GM18861 (cell line): Measurements from ENCODE around the gene AADAC.
"Not testable (repeated sequence)": the region's sequence is repeated elsewhere in the genome, so short reads cannot be mapped to it uniquely, and the experiment has no call there.

Experiments
- ATAC-seq: cut with Tn5 transposase; IDR thresholded peaks from one replicate; pipeline ENCODE4 v1.9.1; 2021; ENCODE audit not compliant: unreplicated experiment

Gene AADAC

GRCh38 chr3:151852074-151852811 is 38.3 kb downstream of the AADAC start:
- no peak for ATAC-seq

DNA sequence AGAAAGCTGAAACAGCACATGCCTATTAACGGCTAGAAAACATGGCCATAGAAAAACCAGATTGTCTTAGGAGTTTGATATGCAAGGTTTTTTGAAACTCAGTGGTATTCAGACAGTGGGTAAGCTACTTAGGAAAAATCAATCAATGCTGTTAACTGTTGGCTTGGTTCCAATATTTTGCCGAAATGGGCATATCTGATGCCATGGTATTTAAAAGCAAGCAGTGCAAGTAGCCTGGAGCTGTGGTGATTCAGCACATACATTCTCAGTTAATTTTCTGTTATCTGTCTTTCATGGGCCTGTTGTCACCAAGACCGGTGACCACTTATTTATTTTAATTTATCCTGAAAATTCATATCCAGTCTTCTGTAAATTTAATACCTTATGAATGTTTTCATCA is 42.2 kb downstream of the AADAC start:
- ATAC-seq, result no peak

DNA sequence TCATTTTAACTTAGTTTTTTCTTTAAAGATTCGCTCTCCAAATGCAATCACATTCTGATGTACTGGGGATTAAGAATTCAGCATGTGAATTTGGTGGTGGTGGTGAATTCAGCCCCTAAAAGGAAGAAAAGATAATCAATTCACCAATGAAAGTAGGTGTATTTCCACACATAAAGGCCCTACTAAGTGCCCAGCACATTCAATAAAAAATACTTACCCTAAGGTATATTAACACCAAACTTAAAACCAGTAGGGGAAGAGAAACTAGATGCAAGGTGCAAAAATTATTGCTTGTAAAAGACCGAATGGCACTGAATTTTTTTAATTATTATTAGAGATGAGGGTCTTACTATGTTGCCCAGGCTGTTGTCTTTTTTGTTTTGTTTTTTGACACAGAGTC is 42.7 kb downstream of the AADAC start:
- ATAC-seq, result no peak

GRCh38 chr3:151859233-151859673 is 45.3 kb downstream of the AADAC start:
- no peak for ATAC-seq

DNA sequence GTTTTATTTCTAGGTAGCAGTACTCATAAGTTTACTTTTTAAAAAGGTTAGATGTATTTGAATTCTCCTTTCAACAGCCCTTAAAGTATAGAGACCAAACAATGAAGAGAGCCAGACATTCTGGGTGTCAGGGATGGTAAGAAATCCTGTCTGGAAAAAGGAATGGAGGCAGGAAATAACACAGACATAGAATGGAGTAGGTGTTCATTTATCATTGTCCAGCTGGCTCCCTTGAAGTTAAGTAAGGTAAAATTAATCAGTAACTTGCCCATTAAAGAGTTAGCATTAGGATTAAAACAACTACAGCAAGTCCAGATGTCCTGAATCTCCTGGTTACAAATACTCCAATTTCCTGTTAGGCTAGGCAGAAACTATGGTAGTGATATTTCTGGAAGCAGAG is 46.0 kb downstream of the AADAC start:
- no peak for ATAC-seq

DNA sequence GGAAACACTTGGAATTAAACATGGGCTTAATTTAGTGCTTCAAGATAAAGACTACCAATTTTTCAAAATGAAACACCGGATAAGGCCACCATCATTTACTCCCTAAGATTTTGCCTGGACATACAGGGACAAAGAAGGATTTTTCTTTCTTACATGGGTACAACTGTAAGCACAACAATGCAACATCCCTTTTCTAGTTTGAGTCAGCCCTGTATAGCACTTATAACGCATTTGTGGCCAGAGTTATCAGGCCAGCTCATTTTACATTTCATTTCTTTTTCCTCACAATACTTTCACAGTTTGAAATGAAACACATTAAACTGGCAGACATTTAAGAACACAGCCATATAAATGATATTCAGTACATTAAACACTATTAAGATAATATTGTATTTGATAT is 49.7 kb downstream of the AADAC start:
- ATAC-seq, result no peak

- no peak for ATAC-seq
These were observed 50.6 kb downstream of the AADAC start for GRCh38 chr3:151864423-151865101.

- ATAC-seq, result no peak
These were observed 52.9 kb downstream of the AADAC start for GRCh38 chr3:151866711-151867410.

DNA sequence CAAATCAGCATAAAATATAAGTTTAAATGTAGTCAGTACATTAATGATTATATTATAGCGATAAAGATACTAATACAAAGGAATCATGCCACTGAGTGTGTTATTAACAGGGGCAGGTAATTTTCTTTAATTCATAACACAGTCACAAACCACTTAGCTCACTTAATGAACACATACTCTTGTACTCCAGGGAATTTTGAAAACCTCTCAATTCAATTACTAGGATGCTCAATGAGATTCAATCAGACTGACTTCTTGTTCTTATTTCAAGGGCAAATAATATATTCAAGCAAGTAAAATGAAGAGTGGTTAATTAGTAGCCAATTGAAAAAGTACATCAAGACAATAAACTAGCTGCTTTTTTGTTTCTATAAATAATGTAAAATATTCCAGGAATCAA is 53.8 kb downstream of the AADAC start:
- ATAC-seq, result no peak

- ATAC-seq, result no peak
These were observed 55.3 kb downstream of the AADAC start for GRCh38 chr3:151869181-151869580.

DNA sequence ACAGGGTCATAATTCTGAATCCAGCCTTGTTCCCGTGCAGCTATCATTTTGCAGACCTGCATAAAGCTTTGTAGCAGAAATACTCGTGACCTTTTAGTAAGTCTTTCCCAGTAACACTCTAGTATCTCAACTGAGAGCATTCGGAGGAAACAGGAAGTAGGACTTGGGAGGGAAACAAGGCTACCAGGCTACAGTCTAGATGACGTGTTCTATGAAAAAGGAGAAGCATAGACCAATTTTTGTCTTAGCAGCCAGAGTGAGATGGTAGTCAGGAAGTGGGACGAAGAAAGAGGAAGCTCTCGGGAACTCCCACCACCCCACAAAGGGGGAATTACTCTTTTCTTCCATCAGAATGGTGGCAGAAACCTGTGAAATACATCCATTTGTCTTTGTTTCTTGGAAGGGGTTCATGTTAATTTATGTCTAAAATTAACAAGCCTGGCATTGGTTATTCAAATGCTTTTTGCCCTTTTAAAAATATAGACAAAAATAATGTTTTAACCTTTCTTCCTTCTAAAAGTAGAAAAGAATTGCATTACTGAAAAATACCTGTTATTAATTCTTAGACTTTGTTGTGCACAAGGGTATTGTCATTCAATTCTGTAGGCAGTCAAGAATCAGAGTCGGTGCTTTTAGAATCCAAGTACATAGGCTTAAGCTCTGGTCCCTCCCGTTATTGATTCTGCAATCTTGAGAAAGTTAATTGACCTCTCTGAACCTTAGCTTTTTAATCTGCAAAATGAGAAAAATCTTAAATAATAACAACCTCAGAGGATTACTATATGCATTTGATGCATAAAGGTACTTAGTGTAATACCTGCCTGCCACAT is 57.9 kb downstream of the AADAC start:
- ATAC-seq, result peak; percentile 64

GRCh38 chr3:151873398-151873797 is 59.5 kb downstream of the AADAC start, which contains the start of gene SUCNR1:
SUCNR1 (plus strand) TSS chr3:151873643; CDS start chr3:151879893, 6,250 bp downstream.
- no peak for ATAC-seq

GRCh38 chr3:151874079-151874478 is 60.2 kb downstream of the AADAC start:
- ATAC-seq, result not testable (repeated sequence)

DNA sequence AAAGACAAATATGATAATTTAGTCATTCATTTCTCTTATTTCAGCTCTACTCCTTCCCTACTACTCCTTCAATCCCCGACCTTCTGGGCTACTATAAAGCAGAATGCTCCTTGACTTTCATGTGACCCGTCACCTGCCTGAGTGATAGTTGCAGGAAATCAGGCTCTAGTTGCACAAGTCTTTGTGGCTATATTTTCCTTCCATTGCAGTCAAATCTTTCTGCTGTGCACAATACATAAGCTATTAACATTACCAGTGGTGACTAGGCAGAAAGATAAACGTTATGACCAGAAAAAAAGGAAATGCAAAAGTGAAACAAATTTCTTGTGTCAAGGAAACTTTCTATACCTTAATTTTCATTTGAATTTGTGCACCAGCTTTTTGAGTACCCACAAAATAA is 61.8 kb downstream of the AADAC start:
- peak; percentile 85 for ATAC-seq

GRCh38 chr3:151877269-151877668 is 63.4 kb downstream of the AADAC start:
- ATAC-seq, result no peak
